Stomach (tissue), 4 donors: ENCODE measurements around the gene KRTAP19-7.

ENCODE experiments used
- POLR2A ChIP-seq, 4 donors: fragments of 450-650 bp; IDR thresholded peaks; one replicate each; pipeline ENCODE4 v1.6.1; 2016; ENCODE audit warnings: antibody characterized with exemption in 4 of 4, control low read depth in 2 of 4, mild to moderate bottlenecking in 1 of 4, moderate library complexity in 1 of 4
- TF ChIP-seq, protein P1 (sequence below), 7 experiments: fragments of 450-650 bp in 4 of 7; fragments of 200-600 bp in 3 of 7; sonication (generic) in 3 of 7; IDR thresholded peaks; one replicate each; pipeline ENCODE4 v1.5.1; 2016 to 2019; ENCODE audit warnings: antibody characterized with exemption in 7 of 7, control low read depth in 2 of 7, mild to moderate bottlenecking in 1 of 7

DNA sequence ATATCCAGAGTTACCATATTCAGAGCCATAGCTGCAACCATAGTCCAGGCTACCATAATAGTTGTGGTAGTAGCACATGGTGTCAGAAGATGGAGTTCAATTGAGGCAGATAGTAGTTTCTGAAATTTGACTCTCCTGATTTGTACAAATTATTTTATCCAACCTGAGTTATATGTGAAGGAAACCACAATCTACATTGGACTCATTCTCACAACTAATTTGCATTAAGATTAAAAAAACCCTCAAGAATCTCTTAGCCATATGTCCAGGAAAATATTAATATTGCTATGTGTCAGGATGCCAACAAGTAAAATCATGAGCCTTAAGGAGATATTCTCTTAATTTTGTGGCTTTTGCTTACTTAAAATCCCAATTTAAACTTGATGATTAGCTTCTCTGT, 29.2 kb upstream of the KRTAP19-7 start, which contains the start of gene KRTAP22-2:
- no peak for TF ChIP-seq POLR2A (IDR thresholded peaks at IDR 0.05)
- TF ChIP-seq, protein P1, sequence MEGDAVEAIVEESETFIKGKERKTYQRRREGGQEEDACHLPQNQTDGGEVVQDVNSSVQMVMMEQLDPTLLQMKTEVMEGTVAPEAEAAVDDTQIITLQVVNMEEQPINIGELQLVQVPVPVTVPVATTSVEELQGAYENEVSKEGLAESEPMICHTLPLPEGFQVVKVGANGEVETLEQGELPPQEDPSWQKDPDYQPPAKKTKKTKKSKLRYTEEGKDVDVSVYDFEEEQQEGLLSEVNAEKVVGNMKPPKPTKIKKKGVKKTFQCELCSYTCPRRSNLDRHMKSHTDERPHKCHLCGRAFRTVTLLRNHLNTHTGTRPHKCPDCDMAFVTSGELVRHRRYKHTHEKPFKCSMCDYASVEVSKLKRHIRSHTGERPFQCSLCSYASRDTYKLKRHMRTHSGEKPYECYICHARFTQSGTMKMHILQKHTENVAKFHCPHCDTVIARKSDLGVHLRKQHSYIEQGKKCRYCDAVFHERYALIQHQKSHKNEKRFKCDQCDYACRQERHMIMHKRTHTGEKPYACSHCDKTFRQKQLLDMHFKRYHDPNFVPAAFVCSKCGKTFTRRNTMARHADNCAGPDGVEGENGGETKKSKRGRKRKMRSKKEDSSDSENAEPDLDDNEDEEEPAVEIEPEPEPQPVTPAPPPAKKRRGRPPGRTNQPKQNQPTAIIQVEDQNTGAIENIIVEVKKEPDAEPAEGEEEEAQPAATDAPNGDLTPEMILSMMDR (IDR thresholded peaks at IDR 0.05) = no peak
